Tibial nerve (tissue), 4 donors: ENCODE measurements around the gene NUP107.

Experiments
- EP300 ChIP-seq, 2 donors: sonication (generic); formaldehyde crosslinking; IDR thresholded peaks; one replicate each; pipeline ENCODE4 v1.6.1; 2017; ENCODE audit warnings: antibody characterized with exemption in 2 of 2, mild to moderate bottlenecking in 1 of 2
- POLR2A ChIP-seq, 2 donors: fragments of 450-650 bp; IDR thresholded peaks; one replicate each; pipeline ENCODE4 v1.6.1; 2017; ENCODE audit warnings: antibody characterized with exemption in 2 of 2, mild to moderate bottlenecking in 2 of 2, moderate library complexity in 2 of 2
- TF ChIP-seq, protein P1 (sequence below), 5 experiments: fragments of 200-600 bp in 3 of 5; fragments of 450-650 bp in 2 of 5; sonication (generic) in 3 of 5; IDR thresholded peaks; one replicate each; pipeline ENCODE4 v1.5.1; 2016 to 2019; ENCODE audit warnings: antibody characterized with exemption in 5 of 5, mild to moderate bottlenecking in 3 of 5, moderate library complexity in 2 of 5

- TF ChIP-seq, protein P1, sequence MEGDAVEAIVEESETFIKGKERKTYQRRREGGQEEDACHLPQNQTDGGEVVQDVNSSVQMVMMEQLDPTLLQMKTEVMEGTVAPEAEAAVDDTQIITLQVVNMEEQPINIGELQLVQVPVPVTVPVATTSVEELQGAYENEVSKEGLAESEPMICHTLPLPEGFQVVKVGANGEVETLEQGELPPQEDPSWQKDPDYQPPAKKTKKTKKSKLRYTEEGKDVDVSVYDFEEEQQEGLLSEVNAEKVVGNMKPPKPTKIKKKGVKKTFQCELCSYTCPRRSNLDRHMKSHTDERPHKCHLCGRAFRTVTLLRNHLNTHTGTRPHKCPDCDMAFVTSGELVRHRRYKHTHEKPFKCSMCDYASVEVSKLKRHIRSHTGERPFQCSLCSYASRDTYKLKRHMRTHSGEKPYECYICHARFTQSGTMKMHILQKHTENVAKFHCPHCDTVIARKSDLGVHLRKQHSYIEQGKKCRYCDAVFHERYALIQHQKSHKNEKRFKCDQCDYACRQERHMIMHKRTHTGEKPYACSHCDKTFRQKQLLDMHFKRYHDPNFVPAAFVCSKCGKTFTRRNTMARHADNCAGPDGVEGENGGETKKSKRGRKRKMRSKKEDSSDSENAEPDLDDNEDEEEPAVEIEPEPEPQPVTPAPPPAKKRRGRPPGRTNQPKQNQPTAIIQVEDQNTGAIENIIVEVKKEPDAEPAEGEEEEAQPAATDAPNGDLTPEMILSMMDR (IDR thresholded peaks at IDR 0.05): no peak
- TF ChIP-seq POLR2A (IDR thresholded peaks at IDR 0.05): no peak
- no peak for TF ChIP-seq EP300 (IDR thresholded peaks at IDR 0.05)
These were observed 85.9 kb downstream of the NUP107 start for GRCh38 chr12:68772714-68773113.
